ENCODE measurements around the gene ASAP3.
"Not testable (repeated sequence)": the region's sequence is repeated elsewhere in the genome, so short reads cannot be mapped to it uniquely, and the experiment has no call there.

Gene ASAP3

GRCh38 chr1:23524716-23525401 lies 40.9 kb upstream of the ASAP3 start:
- peak overlapping the region; percentile 98 for H3K27ac Mint-ChIP-seq
- peak overlapping the region; percentile 80 for H3K4me3 Mint-ChIP-seq
- H3K27me3 Mint-ChIP-seq (ENCODE audit: low read depth): no peaks in the 10 kb centered on the region
- peaks cover 35% of the 10 kb centered on the region for H3K36me3 Mint-ChIP-seq (ENCODE audit: low read depth)
- no peaks in the 10 kb centered on the region for H3K9me3 Mint-ChIP-seq
- peaks cover 60% of the 10 kb centered on the region for H3K4me1 Mint-ChIP-seq (ENCODE audit: low read depth)

- Mint-ChIP-seq H3K4me1 (ENCODE audit: low read depth) (peaks cover 53% of the 10 kb centered on the region), H3K27ac (peak overlapping the region; percentile 77), H3K4me3 (no peak overlapping the region), H3K27me3 (ENCODE audit: low read depth) (no peaks in the 10 kb centered on the region), H3K36me3 (ENCODE audit: low read depth) (peaks cover 34% of the 10 kb centered on the region), H3K9me3 (no peaks in the 10 kb centered on the region)
Measured at GRCh38 chr1:23524163-23524562, 40.2 kb upstream of the ASAP3 start.

GRCh38 chr1:23522244-23522982 lies 38.4 kb upstream of the ASAP3 start:
- H3K4me3 Mint-ChIP-seq: no peak overlapping the region
- H3K9me3 Mint-ChIP-seq: no peaks in the 10 kb centered on the region
- H3K4me1 Mint-ChIP-seq (ENCODE audit: low read depth): peaks cover 37% of the 10 kb centered on the region
- H3K27me3 Mint-ChIP-seq (ENCODE audit: low read depth): no peaks in the 10 kb centered on the region
- H3K27ac Mint-ChIP-seq: peak overlapping the region; percentile 12
- H3K36me3 Mint-ChIP-seq (ENCODE audit: low read depth): peaks cover 39% of the 10 kb centered on the region

- H3K9me3 Mint-ChIP-seq: no peaks in the 10 kb centered on the region
- H3K27me3 Mint-ChIP-seq (ENCODE audit: low read depth): no peaks in the 10 kb centered on the region
- H3K4me1 Mint-ChIP-seq (ENCODE audit: low read depth): peaks cover 29% of the 10 kb centered on the region
- H3K27ac Mint-ChIP-seq: peak overlapping the region; percentile 34
- H3K4me3 Mint-ChIP-seq: no peak overlapping the region
- H3K36me3 Mint-ChIP-seq (ENCODE audit: low read depth): peaks cover 40% of the 10 kb centered on the region
Measured at GRCh38 chr1:23521588-23521987, 37.6 kb upstream of the ASAP3 start.

- peaks cover 3% of the 10 kb centered on the region for H3K4me1 Mint-ChIP-seq (ENCODE audit: low read depth)
- no peak overlapping the region for H3K4me3 Mint-ChIP-seq
- H3K36me3 Mint-ChIP-seq (ENCODE audit: low read depth): peaks cover 46% of the 10 kb centered on the region
- no peak overlapping the region for H3K27ac Mint-ChIP-seq
- H3K9me3 Mint-ChIP-seq: no peaks in the 10 kb centered on the region
- no peaks in the 10 kb centered on the region for H3K27me3 Mint-ChIP-seq (ENCODE audit: low read depth)
Measured at GRCh38 chr1:23517581-23517980, 33.6 kb upstream of the ASAP3 start.

GRCh38 chr1:23515905-23516304 lies 31.9 kb upstream of the ASAP3 start:
- H3K27me3 Mint-ChIP-seq (ENCODE audit: low read depth): no peaks in the 10 kb centered on the region
- no peaks in the 10 kb centered on the region for H3K9me3 Mint-ChIP-seq
- H3K4me1 Mint-ChIP-seq (ENCODE audit: low read depth): no peaks in the 10 kb centered on the region
- no peak overlapping the region for H3K4me3 Mint-ChIP-seq
- H3K36me3 Mint-ChIP-seq (ENCODE audit: low read depth): peaks cover 47% of the 10 kb centered on the region
- H3K27ac Mint-ChIP-seq: no peak overlapping the region

- Mint-ChIP-seq H3K27ac (no peak overlapping the region), H3K4me3 (no peak overlapping the region), H3K27me3 (ENCODE audit: low read depth) (no peaks in the 10 kb centered on the region), H3K4me1 (ENCODE audit: low read depth) (no peaks in the 10 kb centered on the region), H3K9me3 (no peaks in the 10 kb centered on the region), H3K36me3 (ENCODE audit: low read depth) (peaks cover 56% of the 10 kb centered on the region)
Measured at GRCh38 chr1:23514111-23514679, 30.2 kb upstream of the ASAP3 start.

GRCh38 chr1:23509896-23510295 lies 25.9 kb upstream of the ASAP3 start:
- H3K27ac Mint-ChIP-seq: no peak overlapping the region
- no peaks in the 10 kb centered on the region for H3K4me1 Mint-ChIP-seq (ENCODE audit: low read depth)
- H3K27me3 Mint-ChIP-seq (ENCODE audit: low read depth): no peaks in the 10 kb centered on the region
- peaks cover 42% of the 10 kb centered on the region for H3K36me3 Mint-ChIP-seq (ENCODE audit: low read depth)
- no peaks in the 10 kb centered on the region for H3K9me3 Mint-ChIP-seq
- H3K4me3 Mint-ChIP-seq: no peak overlapping the region

- Mint-ChIP-seq H3K27me3 (ENCODE audit: low read depth) (peaks cover 3% of the 10 kb centered on the region), H3K36me3 (ENCODE audit: low read depth) (peaks cover 31% of the 10 kb centered on the region), H3K27ac (no peak overlapping the region), H3K4me3 (no peak overlapping the region), H3K9me3 (no peaks in the 10 kb centered on the region), H3K4me1 (ENCODE audit: low read depth) (no peaks in the 10 kb centered on the region)
Measured at GRCh38 chr1:23506376-23507107, 22.6 kb upstream of the ASAP3 start.

GRCh38 chr1:23505851-23506250 lies 21.9 kb upstream of the ASAP3 start:
- H3K4me3 Mint-ChIP-seq: no peak overlapping the region
- H3K36me3 Mint-ChIP-seq (ENCODE audit: low read depth): peaks cover 24% of the 10 kb centered on the region
- peaks cover 3% of the 10 kb centered on the region for H3K27me3 Mint-ChIP-seq (ENCODE audit: low read depth)
- H3K9me3 Mint-ChIP-seq: no peaks in the 10 kb centered on the region
- H3K4me1 Mint-ChIP-seq (ENCODE audit: low read depth): no peaks in the 10 kb centered on the region
- H3K27ac Mint-ChIP-seq: no peak overlapping the region

GRCh38 chr1:23504156-23504555 lies 20.2 kb upstream of the ASAP3 start:
- not testable (repeated sequence) for H3K9me3 Mint-ChIP-seq; H3K4me3 Mint-ChIP-seq; H3K27me3 Mint-ChIP-seq (ENCODE audit: low read depth); H3K4me1 Mint-ChIP-seq (ENCODE audit: low read depth); H3K27ac Mint-ChIP-seq
- H3K36me3 Mint-ChIP-seq (ENCODE audit: low read depth): peaks cover 11% of the 10 kb centered on the region

- Mint-ChIP-seq H3K27ac (no peak overlapping the region), H3K9me3 (no peaks in the 10 kb centered on the region), H3K36me3 (ENCODE audit: low read depth) (peaks cover 7% of the 10 kb centered on the region), H3K27me3 (ENCODE audit: low read depth) (peaks cover 3% of the 10 kb centered on the region), H3K4me3 (no peak overlapping the region), H3K4me1 (ENCODE audit: low read depth) (no peaks in the 10 kb centered on the region)
Measured at GRCh38 chr1:23502951-23503350, 19.0 kb upstream of the ASAP3 start.

- peaks cover 4% of the 10 kb centered on the region for H3K4me1 Mint-ChIP-seq (ENCODE audit: low read depth)
- no peak overlapping the region for H3K27ac Mint-ChIP-seq
- H3K9me3 Mint-ChIP-seq: no peaks in the 10 kb centered on the region
- H3K36me3 Mint-ChIP-seq (ENCODE audit: low read depth): peaks cover 4% of the 10 kb centered on the region
- H3K4me3 Mint-ChIP-seq: no peak overlapping the region
- peaks cover 3% of the 10 kb centered on the region for H3K27me3 Mint-ChIP-seq (ENCODE audit: low read depth)
Measured at GRCh38 chr1:23500466-23500865, 16.5 kb upstream of the ASAP3 start.

- H3K27me3 Mint-ChIP-seq (ENCODE audit: low read depth): peaks cover 3% of the 10 kb centered on the region
- H3K27ac Mint-ChIP-seq: peak overlapping the region; percentile 55
- peaks cover 4% of the 10 kb centered on the region for H3K4me1 Mint-ChIP-seq (ENCODE audit: low read depth)
- no peaks in the 10 kb centered on the region for H3K9me3 Mint-ChIP-seq
- no peak overlapping the region for H3K4me3 Mint-ChIP-seq
- H3K36me3 Mint-ChIP-seq (ENCODE audit: low read depth): no peaks in the 10 kb centered on the region
Measured at GRCh38 chr1:23497777-23498439, 13.9 kb upstream of the ASAP3 start.

Measured in T-helper 1 cell treated with Interleukin-12 subunit alpha and Interleukin-12 subunit beta and Interleukin-4 antibody, amounts not matched to agents 30 μg/mL and 1 μg/mL, for 36 hours (primary cell).